MCF 10A (cell line): ENCODE data around the gene FBXL14. TPM values are rescaled to one million over a fixed set of nuclear protein-coding genes. Genes with fewer than 3 reads are reported as not detected.

ENCODE experiments used
- BruUV-seq: library from RNA; stranded (reverse); fragments of 400-500 nt; replicated peaks from 2 replicates; lab custom pipeline; 2021; lab: Mats Ljungman, UMichigan
- CTCF ChIA-PET: fragments of 300-600 bp; sonication (Branson Sonifier 250); formaldehyde crosslinking; extraction: SDS; loops from one replicate; lab custom pipeline; 2021; ENCODE audit warnings: antibody characterized with exemption, inconsistent platforms; lab: Yijun Ruan, JAX
- POLR2A ChIA-PET: fragments of 300-600, 350-650 bp; sonication (Branson Sonifier 250); formaldehyde crosslinking; extraction: SDS; loops from one replicate; lab custom pipeline; 2020; ENCODE audit warnings: antibody characterized with exemption, inconsistent platforms; lab: Yijun Ruan, JAX
- DNase-seq: peaks from one replicate; pipeline ENCODE4 v3.0.0-alpha.2; 2018; ENCODE audit not compliant: unreplicated experiment
- H3K27ac Mint-ChIP-seq: one replicate; pipeline ENCODE4 v1.8.0; 2022; ENCODE audit warnings: mild to moderate bottlenecking, low read depth, mixed read lengths; ENCODE audit not compliant: unreplicated experiment
- H3K27me3 Mint-ChIP-seq: one replicate; pipeline ENCODE4 v1.8.0; 2022; ENCODE audit warnings: mixed read lengths; ENCODE audit not compliant: insufficient read depth, unreplicated experiment
- H3K36me3 Mint-ChIP-seq: one replicate; pipeline ENCODE4 v1.8.0; 2022; ENCODE audit warnings: mild to moderate bottlenecking, moderate library complexity, mixed read lengths; ENCODE audit not compliant: insufficient read depth, unreplicated experiment
- H3K4me1 Mint-ChIP-seq: one replicate; pipeline ENCODE4 v1.8.0; 2022; ENCODE audit warnings: mixed read lengths; ENCODE audit not compliant: insufficient read depth, unreplicated experiment
- H3K4me3 Mint-ChIP-seq: one replicate; pipeline ENCODE4 v1.8.0; 2022; ENCODE audit warnings: mild to moderate bottlenecking, moderate library complexity, mixed read lengths; ENCODE audit not compliant: unreplicated experiment
- H3K9me3 Mint-ChIP-seq: one replicate; pipeline ENCODE4 v1.8.0; 2022; ENCODE audit warnings: mixed read lengths; ENCODE audit not compliant: unreplicated experiment
- CTCF ChIP-seq: fragments of 200-600 bp; IDR thresholded peaks from one replicate; pipeline ENCODE4 v1.8.0; 2022; ENCODE audit warnings: antibody characterized with exemption, mild to moderate bottlenecking; ENCODE audit not compliant: unreplicated experiment
- intact Hi-C: fragments of 100-400 bp; cut with micrococcal nuclease; formaldehyde crosslinking; loops from 2 replicates; pipeline ENCODE4 v1.14.1; 2022
- total RNA-seq: library from RNA; stranded (reverse); gene quantifications from 2 replicates; pipeline ENCODE4 v1.2.3, GENCODE V29; 2022

Gene FBXL14
- total RNA-seq, 1 experiment from 2014 or later = 9.4 TPM

GRCh38 chr12:1634149-1634548 lies 39.8 kb upstream of the FBXL14 start:
- no peak for DNase-seq
- Mint-ChIP-seq H3K9me3 (no peaks in the 10 kb centered on the region), H3K4me3 (no peak overlapping the region), H3K27me3 (peaks cover 6% of the 10 kb centered on the region), H3K36me3 (no peaks in the 10 kb centered on the region), H3K4me1 (peaks cover 5% of the 10 kb centered on the region), H3K27ac (no peak overlapping the region)
- POLR2A ChIA-PET = interaction anchor here (1.5 to 2.6 kb wide), 2 partner anchors 28 to 158 kb away, joined by 6 to 11 read pairs; no protein-coding TSS in a partner anchor
- CTCF ChIA-PET = interaction anchor here (0.7 to 7.5 kb wide), 37 partner anchors 9 to 1159 kb away, joined by 3 to 139 read pairs (median 5); partner anchors contain the start of gene ADIPOR2
- intact Hi-C loops = loop anchor here (1.0 to 10.0 kb wide), 3 partner anchors 157 to 951 kb away; no protein-coding TSS in a partner anchor
- BruUV-seq = no TSS peak
- TF ChIP-seq CTCF = no peak

- Mint-ChIP-seq H3K4me3 (no peak overlapping the region), H3K9me3 (no peaks in the 10 kb centered on the region), H3K27me3 (peaks cover 13% of the 10 kb centered on the region), H3K36me3 (no peaks in the 10 kb centered on the region), H3K4me1 (peaks cover 5% of the 10 kb centered on the region), H3K27ac (no peak overlapping the region)
- DNase-seq = no peak
- POLR2A ChIA-PET = interaction anchor here (0.8 to 2.6 kb wide), 2 partner anchors 27 to 156 kb away, joined by 3 to 11 read pairs; no protein-coding TSS in a partner anchor
- no peak for TF ChIP-seq CTCF
- BruUV-seq = no TSS peak
- CTCF ChIA-PET = interaction anchor here (0.7 to 7.5 kb wide), 12 partner anchors 9 to 1100 kb away, joined by 3 to 139 read pairs (median 6); no protein-coding TSS in a partner anchor
- intact Hi-C loops = loop anchor here (10.0 kb wide), 1 partner anchor 951 kb away; no protein-coding TSS in a partner anchor
Observed at GRCh38 chr12:1633459-1633858, 39.1 kb upstream of the FBXL14 start.

GRCh38 chr12:1632702-1633101 lies 38.3 kb upstream of the FBXL14 start:
- H3K36me3 Mint-ChIP-seq = no peaks in the 10 kb centered on the region
- no peaks in the 10 kb centered on the region for H3K9me3 Mint-ChIP-seq
- ChIA-PET CTCF (interaction anchor here (0.8 to 7.5 kb wide), 8 partner anchors 8 to 307 kb away, joined by 3 to 139 read pairs (median 8); no protein-coding TSS in a partner anchor), POLR2A (no interaction called here)
- intact Hi-C loops = loop anchor here (10.0 kb wide), 1 partner anchor 952 kb away; no protein-coding TSS in a partner anchor
- peaks cover 5% of the 10 kb centered on the region for H3K4me1 Mint-ChIP-seq
- H3K27me3 Mint-ChIP-seq = peaks cover 16% of the 10 kb centered on the region
- no peak for DNase-seq
- H3K4me3 Mint-ChIP-seq = no peak overlapping the region
- no peak for TF ChIP-seq CTCF
- BruUV-seq = no TSS peak
- no peak overlapping the region for H3K27ac Mint-ChIP-seq

GRCh38 chr12:1630827-1631591 lies 36.6 kb upstream of the FBXL14 start:
- Mint-ChIP-seq H3K27me3 (peaks cover 16% of the 10 kb centered on the region), H3K27ac (no peak overlapping the region), H3K9me3 (no peaks in the 10 kb centered on the region), H3K4me3 (no peak overlapping the region), H3K36me3 (no peaks in the 10 kb centered on the region), H3K4me1 (peaks cover 5% of the 10 kb centered on the region)
- BruUV-seq = no TSS peak
- no peak for TF ChIP-seq CTCF
- ChIA-PET POLR2A (interaction anchor here (1.1 to 1.4 kb wide), 3 partner anchors 25 to 160 kb away, joined by 3 to 7 read pairs (median 4); partner anchors contain the start of gene FBXL14), CTCF (interaction anchor here (1.2 to 7.5 kb wide), 8 partner anchors 9 to 309 kb away, joined by 3 to 139 read pairs (median 8); no protein-coding TSS in a partner anchor)
- no peak for DNase-seq
- intact Hi-C loops = loop anchor here (10.0 kb wide), 1 partner anchor 954 kb away; no protein-coding TSS in a partner anchor
